ENCODE data around the gene RHCE. TPM values are rescaled to one million over a fixed set of nuclear protein-coding genes. Genes with fewer than 3 reads are reported as not detected.
"Not testable (repeated sequence)": the region's sequence is repeated elsewhere in the genome, so short reads cannot be mapped to it uniquely, and the experiment has no call there.

RHCE gene
- total RNA-seq, 1 donor from 2014 or later = not detected

DNA sequence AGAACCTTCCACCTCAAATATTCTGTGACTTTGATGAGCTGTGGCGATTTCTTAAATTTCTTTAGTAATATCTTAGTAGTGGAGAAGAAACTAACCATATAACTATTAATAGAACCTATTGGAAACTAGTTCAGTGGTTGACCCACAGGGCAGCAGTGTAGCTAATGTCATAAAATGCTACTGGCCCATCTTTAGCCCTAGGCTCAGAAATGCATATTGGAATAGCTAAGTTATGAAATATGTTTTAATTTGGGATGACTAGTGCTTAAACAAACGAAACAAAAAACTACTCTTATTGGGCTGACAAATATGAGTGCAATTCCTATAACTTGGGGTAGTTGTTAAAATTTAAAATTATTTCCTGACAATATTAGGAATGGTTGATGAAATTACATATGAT is 30.3 kb upstream of the RHCE start:
- no peak for DNase-seq (ENCODE audit: low spot score, unreplicated experiment)
- peaks cover 15% of the 10 kb centered on the region for H3K36me3 Mint-ChIP-seq (ENCODE audit: insufficient read depth)

DNA sequence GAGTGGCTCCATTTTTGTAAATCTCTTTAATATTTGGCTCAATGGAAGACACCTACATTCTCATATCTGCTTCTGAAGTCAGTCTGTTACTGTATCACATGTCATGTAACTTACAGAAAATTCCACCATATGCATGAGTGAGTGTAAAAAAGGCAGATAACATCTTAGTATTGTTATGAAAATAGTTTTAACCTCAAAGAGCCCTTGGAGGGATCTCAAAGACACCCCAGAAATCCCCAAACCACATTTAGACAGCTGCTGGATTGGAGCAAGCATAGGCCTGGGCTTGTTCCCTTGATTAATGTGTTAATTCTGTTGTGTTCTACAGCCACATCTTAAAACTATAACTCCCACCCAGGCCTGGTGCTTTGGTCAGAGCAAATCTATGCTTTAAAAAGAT is 26.9 kb upstream of the RHCE start:
- no peak overlapping the region for H3K27ac Mint-ChIP-seq
- H3K36me3 Mint-ChIP-seq (ENCODE audit: insufficient read depth) = peaks cover 5% of the 10 kb centered on the region
- H3K9me3 Mint-ChIP-seq (ENCODE audit: low read depth) = no peaks in the 10 kb centered on the region
- no peaks in the 10 kb centered on the region for H3K27me3 Mint-ChIP-seq
- TF ChIP-seq, protein P1, sequence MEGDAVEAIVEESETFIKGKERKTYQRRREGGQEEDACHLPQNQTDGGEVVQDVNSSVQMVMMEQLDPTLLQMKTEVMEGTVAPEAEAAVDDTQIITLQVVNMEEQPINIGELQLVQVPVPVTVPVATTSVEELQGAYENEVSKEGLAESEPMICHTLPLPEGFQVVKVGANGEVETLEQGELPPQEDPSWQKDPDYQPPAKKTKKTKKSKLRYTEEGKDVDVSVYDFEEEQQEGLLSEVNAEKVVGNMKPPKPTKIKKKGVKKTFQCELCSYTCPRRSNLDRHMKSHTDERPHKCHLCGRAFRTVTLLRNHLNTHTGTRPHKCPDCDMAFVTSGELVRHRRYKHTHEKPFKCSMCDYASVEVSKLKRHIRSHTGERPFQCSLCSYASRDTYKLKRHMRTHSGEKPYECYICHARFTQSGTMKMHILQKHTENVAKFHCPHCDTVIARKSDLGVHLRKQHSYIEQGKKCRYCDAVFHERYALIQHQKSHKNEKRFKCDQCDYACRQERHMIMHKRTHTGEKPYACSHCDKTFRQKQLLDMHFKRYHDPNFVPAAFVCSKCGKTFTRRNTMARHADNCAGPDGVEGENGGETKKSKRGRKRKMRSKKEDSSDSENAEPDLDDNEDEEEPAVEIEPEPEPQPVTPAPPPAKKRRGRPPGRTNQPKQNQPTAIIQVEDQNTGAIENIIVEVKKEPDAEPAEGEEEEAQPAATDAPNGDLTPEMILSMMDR (IDR thresholded peaks at IDR 0.05; ENCODE audit: unreplicated experiment) = no peak
- no peak for DNase-seq (ENCODE audit: low spot score, unreplicated experiment)
- peaks cover 8% of the 10 kb centered on the region for H3K4me1 Mint-ChIP-seq (ENCODE audit: low read depth)
- no peak overlapping the region for H3K4me3 Mint-ChIP-seq (ENCODE audit: low read depth)

More for the DNA sequence above, 30.3 kb upstream of the RHCE start:
- Mint-ChIP-seq H3K4me3 (ENCODE audit: low read depth) (no peak overlapping the region), H3K27ac (peak overlapping the region; percentile 44), H3K27me3 (no peaks in the 10 kb centered on the region), H3K4me1 (ENCODE audit: low read depth) (peaks cover 6% of the 10 kb centered on the region), H3K9me3 (ENCODE audit: low read depth) (no peaks in the 10 kb centered on the region)
- TF ChIP-seq, protein P1 (IDR thresholded peaks at IDR 0.05; ENCODE audit: unreplicated experiment) = no peak

DNA sequence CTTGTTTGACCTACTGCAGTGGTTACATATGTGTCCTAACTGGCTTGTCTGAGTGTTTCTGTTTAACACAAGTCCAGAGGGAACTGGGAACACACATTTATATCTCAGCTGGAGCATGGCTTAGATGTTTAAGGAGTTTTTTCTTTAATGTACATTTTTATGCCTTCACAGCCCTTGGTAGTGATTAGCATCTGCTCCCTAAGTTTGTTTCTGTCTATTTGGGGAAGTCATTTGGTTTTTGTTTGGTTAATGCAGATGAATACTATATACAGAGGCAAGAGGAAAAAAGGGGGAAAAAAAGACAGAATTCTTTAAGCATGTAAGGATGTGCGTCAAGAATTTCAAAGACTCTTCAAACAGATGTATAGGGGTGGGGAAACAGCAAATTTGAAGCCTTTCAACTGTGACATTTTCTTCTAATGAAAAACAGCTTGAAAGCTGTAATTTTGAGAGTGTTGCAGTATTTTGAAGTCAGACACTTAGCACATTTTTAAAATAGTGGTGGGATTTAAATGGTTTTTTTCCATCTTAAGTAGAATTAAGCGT is 25.4 kb upstream of the RHCE start:
- TF ChIP-seq, protein P1 (IDR thresholded peaks at IDR 0.05; ENCODE audit: unreplicated experiment) = no peak
- no peak for DNase-seq (ENCODE audit: low spot score, unreplicated experiment)
- Mint-ChIP-seq H3K4me1 (ENCODE audit: low read depth) (peaks cover 17% of the 10 kb centered on the region), H3K27ac (no peak overlapping the region), H3K36me3 (ENCODE audit: insufficient read depth) (peaks cover 4% of the 10 kb centered on the region), H3K27me3 (no peaks in the 10 kb centered on the region), H3K9me3 (ENCODE audit: low read depth) (no peaks in the 10 kb centered on the region), H3K4me3 (ENCODE audit: low read depth) (no peak overlapping the region)

DNA sequence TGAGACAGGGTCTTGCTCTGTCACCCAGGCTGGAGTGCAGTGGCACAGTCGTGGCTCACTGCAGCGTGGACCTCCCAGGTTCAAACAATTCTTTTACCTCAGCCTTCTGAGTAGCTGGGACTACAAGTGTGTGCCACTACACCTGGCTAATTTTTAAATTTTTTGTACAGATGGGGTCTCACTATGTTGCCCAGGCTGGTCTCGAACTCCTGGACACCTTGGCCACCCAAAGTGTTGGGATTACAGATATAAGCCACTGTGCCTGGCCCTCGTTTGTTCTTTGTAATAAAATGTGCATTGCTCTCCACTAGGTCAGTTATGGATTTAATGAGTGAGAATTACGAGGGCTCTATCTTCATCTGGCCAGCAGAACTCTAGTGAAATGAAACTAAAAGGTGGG is 24.0 kb upstream of the RHCE start:
- not testable (repeated sequence) for H3K27ac Mint-ChIP-seq; H3K36me3 Mint-ChIP-seq (ENCODE audit: insufficient read depth); DNase-seq (ENCODE audit: low spot score, unreplicated experiment); H3K4me3 Mint-ChIP-seq (ENCODE audit: low read depth); H3K9me3 Mint-ChIP-seq (ENCODE audit: low read depth); H3K27me3 Mint-ChIP-seq
- H3K4me1 Mint-ChIP-seq (ENCODE audit: low read depth) = peaks cover 17% of the 10 kb centered on the region

DNA sequence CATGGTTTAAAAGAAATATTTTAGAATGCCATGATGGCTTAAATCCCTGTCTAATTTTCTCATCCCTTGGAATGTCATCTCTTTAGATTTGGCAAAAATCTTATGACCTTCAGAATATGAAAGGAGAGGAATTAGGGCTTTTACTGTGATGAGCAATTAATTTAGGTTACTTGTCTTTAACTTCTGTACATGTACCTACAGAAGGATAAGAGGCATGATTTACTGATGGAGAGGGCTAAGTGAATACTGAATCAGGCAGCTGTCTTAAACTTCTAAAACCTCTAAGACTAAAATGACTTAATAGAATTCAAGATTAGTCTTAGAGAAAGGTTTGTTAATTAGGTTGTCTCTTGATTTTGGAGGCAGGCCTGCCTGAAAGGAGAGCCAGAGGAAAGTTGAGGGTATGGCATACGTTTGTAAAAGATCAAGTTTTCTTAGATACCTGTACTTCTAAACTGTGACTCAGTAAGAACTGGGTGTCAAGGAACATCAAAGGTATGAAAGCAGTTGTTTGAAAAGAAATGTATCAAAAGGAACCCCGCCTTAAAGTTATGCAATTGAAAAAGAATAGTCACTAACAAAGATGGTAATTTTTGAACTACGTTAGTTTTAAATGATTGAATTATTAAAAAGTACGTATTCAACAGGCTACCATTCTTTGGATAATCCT is 22.5 kb upstream of the RHCE start:
- Mint-ChIP-seq H3K27ac (no peak overlapping the region), H3K9me3 (ENCODE audit: low read depth) (no peaks in the 10 kb centered on the region), H3K36me3 (ENCODE audit: insufficient read depth) (no peaks in the 10 kb centered on the region), H3K27me3 (no peaks in the 10 kb centered on the region), H3K4me3 (ENCODE audit: low read depth) (no peak overlapping the region), H3K4me1 (ENCODE audit: low read depth) (peaks cover 17% of the 10 kb centered on the region)
- DNase-seq (ENCODE audit: low spot score, unreplicated experiment) = no peak
- TF ChIP-seq, protein P1 (IDR thresholded peaks at IDR 0.05; ENCODE audit: unreplicated experiment) = no peak

DNA sequence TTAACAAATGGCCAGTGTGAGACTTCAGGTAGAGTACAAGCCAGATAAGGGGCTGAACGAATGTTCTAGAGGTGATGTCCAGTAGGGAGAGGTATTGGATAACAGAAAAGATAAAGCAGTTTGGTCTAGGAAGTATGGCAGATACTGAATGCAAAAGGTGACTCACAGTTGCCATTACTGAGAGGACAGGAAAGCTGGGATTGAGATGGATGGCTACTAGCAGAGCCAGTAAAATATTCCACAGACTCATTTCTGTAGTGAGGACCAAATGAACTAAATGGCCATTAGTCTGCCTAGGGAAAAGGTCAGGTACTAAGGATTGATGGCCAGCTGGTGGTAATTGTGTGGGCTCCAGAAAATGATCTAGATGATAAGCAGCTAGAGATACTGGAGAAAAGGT is 21.6 kb upstream of the RHCE start:
- Mint-ChIP-seq H3K27ac (peak overlapping the region; percentile 5), H3K4me3 (ENCODE audit: low read depth) (no peak overlapping the region), H3K27me3 (no peaks in the 10 kb centered on the region), H3K4me1 (ENCODE audit: low read depth) (peaks cover 17% of the 10 kb centered on the region), H3K9me3 (ENCODE audit: low read depth) (no peaks in the 10 kb centered on the region), H3K36me3 (ENCODE audit: insufficient read depth) (no peaks in the 10 kb centered on the region)
- no peak for DNase-seq (ENCODE audit: low spot score, unreplicated experiment)
- TF ChIP-seq, protein P1 (IDR thresholded peaks at IDR 0.05; ENCODE audit: unreplicated experiment) = no peak
